GM19328 (cell line): ENCODE results near the gene ZDHHC8.

ENCODE experiments used
- ATAC-seq: cut with Tn5 transposase; IDR thresholded peaks from one replicate; pipeline ENCODE4 v1.9.1; 2021; ENCODE audit warnings: mild to moderate bottlenecking, moderate library complexity; ENCODE audit not compliant: unreplicated experiment

The ZDHHC8 gene

GRCh38 chr22:20192293-20192971 is 60.8 kb downstream of the ZDHHC8 start:
- ATAC-seq = no peak

- ATAC-seq = no peak
These were observed 61.6 kb downstream of the ZDHHC8 start for GRCh38 chr22:20192972-20193760.

- ATAC-seq = no peak
These were observed 62.3 kb downstream of the ZDHHC8 start for GRCh38 chr22:20193761-20194494.

- no peak for ATAC-seq
These were observed 63.3 kb downstream of the ZDHHC8 start for GRCh38 chr22:20194681-20195593.

GRCh38 chr22:20196094-20196842 is 64.7 kb downstream of the ZDHHC8 start:
- ATAC-seq = no peak
